ENCODE measurements around the gene FMN2.

FMN2 gene

GRCh38 chr1:240399381-240399780 lies 307.7 kb downstream of the FMN2 start:
- H3K4me3 ChIP-seq (ENCODE audit: low read length) = no peak overlapping the region
- H3K4me2 ChIP-seq (ENCODE audit: low read length) = no peak overlapping the region
- H3F3A ChIP-seq (ENCODE audit: control insufficient read depth, insufficient read depth) = no peaks in the 10 kb centered on the region
- H3K27me3 ChIP-seq (ENCODE audit: control insufficient read depth, low read length) = no peaks in the 10 kb centered on the region
- no peaks in the 10 kb centered on the region for H3K79me2 ChIP-seq (ENCODE audit: control insufficient read depth, low read length)
- no peak overlapping the region for H3K27ac ChIP-seq (ENCODE audit: low read depth, low read length)
- no peaks in the 10 kb centered on the region for H3K9me2 ChIP-seq (replicated peaks; ENCODE audit: control insufficient read depth, low read length)
- no peak for TF ChIP-seq EZH2phosphoT487 (IDR thresholded peaks at IDR 0.05; ENCODE audit: borderline replicate concordance, low read length)
- no peaks in the 10 kb centered on the region for H3K36me3 ChIP-seq (ENCODE audit: control insufficient read depth, low read length)
- H4K20me1 ChIP-seq (ENCODE audit: control insufficient read depth, insufficient read depth, low read depth, low read length) = no peaks in the 10 kb centered on the region
- H3K9me3 ChIP-seq (ENCODE audit: control insufficient read depth, insufficient read depth, low read length) = no peaks in the 10 kb centered on the region
- no peaks in the 10 kb centered on the region for H3K4me1 ChIP-seq (ENCODE audit: control insufficient read depth, low read length)

GRCh38 chr1:240401731-240402130 lies 310.0 kb downstream of the FMN2 start:
- no peaks in the 10 kb centered on the region for H3F3A ChIP-seq (ENCODE audit: control insufficient read depth, insufficient read depth)
- H3K27ac ChIP-seq (ENCODE audit: low read depth, low read length) = no peak overlapping the region
- no peaks in the 10 kb centered on the region for H3K27me3 ChIP-seq (ENCODE audit: control insufficient read depth, low read length)
- H3K4me3 ChIP-seq (ENCODE audit: low read length) = no peak overlapping the region
- H4K20me1 ChIP-seq (ENCODE audit: control insufficient read depth, insufficient read depth, low read depth, low read length) = no peaks in the 10 kb centered on the region
- TF ChIP-seq EZH2phosphoT487 (IDR thresholded peaks at IDR 0.05; ENCODE audit: borderline replicate concordance, low read length) (no peak), CTCF (IDR thresholded peaks at IDR 0.05; ENCODE audit: low read depth, low read length, poor library complexity, severe bottlenecking) (no peak)
- no peaks in the 10 kb centered on the region for H3K79me2 ChIP-seq (ENCODE audit: control insufficient read depth, low read length)
- no peaks in the 10 kb centered on the region for H3K4me1 ChIP-seq (ENCODE audit: control insufficient read depth, low read length)
- no peak overlapping the region for H3K4me2 ChIP-seq (ENCODE audit: low read length)
- H3K9me2 ChIP-seq (replicated peaks; ENCODE audit: control insufficient read depth, low read length) = no peaks in the 10 kb centered on the region
- H3K9me3 ChIP-seq (ENCODE audit: control insufficient read depth, insufficient read depth, low read length) = no peaks in the 10 kb centered on the region
- no peaks in the 10 kb centered on the region for H3K36me3 ChIP-seq (ENCODE audit: control insufficient read depth, low read length)

GRCh38 chr1:240402326-240402725 lies 310.6 kb downstream of the FMN2 start:
- no peak overlapping the region for H3K27ac ChIP-seq (ENCODE audit: low read depth, low read length)
- H3K79me2 ChIP-seq (ENCODE audit: control insufficient read depth, low read length) = no peaks in the 10 kb centered on the region
- no peak for TF ChIP-seq EZH2phosphoT487 (IDR thresholded peaks at IDR 0.05; ENCODE audit: borderline replicate concordance, low read length)
- H3F3A ChIP-seq (ENCODE audit: control insufficient read depth, insufficient read depth) = no peaks in the 10 kb centered on the region
- H3K9me3 ChIP-seq (ENCODE audit: control insufficient read depth, insufficient read depth, low read length) = no peaks in the 10 kb centered on the region
- H3K9me2 ChIP-seq (replicated peaks; ENCODE audit: control insufficient read depth, low read length) = no peaks in the 10 kb centered on the region
- no peaks in the 10 kb centered on the region for H3K4me1 ChIP-seq (ENCODE audit: control insufficient read depth, low read length)
- no peaks in the 10 kb centered on the region for H4K20me1 ChIP-seq (ENCODE audit: control insufficient read depth, insufficient read depth, low read depth, low read length)
- H3K27me3 ChIP-seq (ENCODE audit: control insufficient read depth, low read length) = no peaks in the 10 kb centered on the region
- no peak overlapping the region for H3K4me2 ChIP-seq (ENCODE audit: low read length)
- H3K4me3 ChIP-seq (ENCODE audit: low read length) = no peak overlapping the region
- H3K36me3 ChIP-seq (ENCODE audit: control insufficient read depth, low read length) = no peaks in the 10 kb centered on the region

- Histone ChIP-seq H3K4me3 (ENCODE audit: low read length) (no peak overlapping the region), H3K27ac (ENCODE audit: low read depth, low read length) (no peak overlapping the region), H3F3A (ENCODE audit: control insufficient read depth, insufficient read depth) (no peaks in the 10 kb centered on the region), H3K36me3 (ENCODE audit: control insufficient read depth, low read length) (no peaks in the 10 kb centered on the region), H3K4me1 (ENCODE audit: control insufficient read depth, low read length) (no peaks in the 10 kb centered on the region), H3K4me2 (ENCODE audit: low read length) (no peak overlapping the region), H3K27me3 (ENCODE audit: control insufficient read depth, low read length) (no peaks in the 10 kb centered on the region), H3K9me2 (replicated peaks; ENCODE audit: control insufficient read depth, low read length) (no peaks in the 10 kb centered on the region), H4K20me1 (ENCODE audit: control insufficient read depth, insufficient read depth, low read depth, low read length) (no peaks in the 10 kb centered on the region), H3K79me2 (ENCODE audit: control insufficient read depth, low read length) (no peaks in the 10 kb centered on the region), H3K9me3 (ENCODE audit: control insufficient read depth, insufficient read depth, low read length) (no peaks in the 10 kb centered on the region)
- TF ChIP-seq EZH2phosphoT487 (IDR thresholded peaks at IDR 0.05; ENCODE audit: borderline replicate concordance, low read length) (no peak), CTCF (IDR thresholded peaks at IDR 0.05; ENCODE audit: low read depth, low read length, poor library complexity, severe bottlenecking) (no peak)
These were observed 312.6 kb downstream of the FMN2 start for GRCh38 chr1:240404286-240404685.

All from DOHH2 (cell line).